Skeletal muscle cell (primary cell): ENCODE results near the gene RBP5.

ENCODE experiments used
- DNase-seq: peaks from one replicate; pipeline ENCODE4 v3.0.0-alpha.2; 2010; ENCODE audit warnings: low read depth
- H3K4me3 ChIP-seq: 2 replicates; pipeline ENCODE4 v1.5.1; 2011; ENCODE audit warnings: low read depth, mild to moderate bottlenecking, control low read depth, low read length, moderate library complexity

The RBP5 gene, protein sequence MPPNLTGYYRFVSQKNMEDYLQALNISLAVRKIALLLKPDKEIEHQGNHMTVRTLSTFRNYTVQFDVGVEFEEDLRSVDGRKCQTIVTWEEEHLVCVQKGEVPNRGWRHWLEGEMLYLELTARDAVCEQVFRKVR

DNA sequence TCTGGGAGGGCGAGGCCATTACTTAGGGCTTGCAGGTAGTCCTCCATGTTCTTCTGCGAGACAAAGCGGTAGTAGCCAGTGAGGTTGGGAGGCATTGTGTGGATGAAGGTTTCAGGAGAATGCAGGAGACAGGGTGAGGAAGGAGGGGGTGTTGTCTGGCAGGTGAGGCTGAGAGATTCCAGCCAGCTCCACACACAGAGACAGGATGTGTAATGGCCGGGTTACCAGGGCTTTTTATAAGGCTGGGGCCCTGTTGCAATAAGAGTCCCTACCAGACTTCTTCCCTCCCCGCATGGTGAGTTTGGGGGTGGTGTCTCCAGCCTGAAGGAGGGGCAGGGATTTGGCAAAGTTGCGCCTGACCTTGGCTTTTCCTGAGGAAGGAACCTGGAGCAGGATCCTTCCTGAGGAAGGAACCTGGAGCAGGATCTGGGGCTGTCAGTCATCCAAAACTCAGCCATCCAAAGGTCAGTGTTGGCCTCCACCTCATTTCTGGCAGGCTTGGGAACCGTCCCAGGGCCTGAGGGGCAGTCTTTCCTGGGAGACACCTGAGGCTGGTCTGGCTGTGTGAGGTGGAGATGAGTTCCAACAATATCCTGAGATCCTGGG lies at the start of gene RBP5:
Gene RBP5 (minus strand): TSS at position 209 of the 606 bp plus-strand sequence. CDS start 114 bp downstream, at position 95.
- H3K4me3 ChIP-seq = peak within 1 kb of the TSS; percentile 64
- no peak for DNase-seq

DNA sequence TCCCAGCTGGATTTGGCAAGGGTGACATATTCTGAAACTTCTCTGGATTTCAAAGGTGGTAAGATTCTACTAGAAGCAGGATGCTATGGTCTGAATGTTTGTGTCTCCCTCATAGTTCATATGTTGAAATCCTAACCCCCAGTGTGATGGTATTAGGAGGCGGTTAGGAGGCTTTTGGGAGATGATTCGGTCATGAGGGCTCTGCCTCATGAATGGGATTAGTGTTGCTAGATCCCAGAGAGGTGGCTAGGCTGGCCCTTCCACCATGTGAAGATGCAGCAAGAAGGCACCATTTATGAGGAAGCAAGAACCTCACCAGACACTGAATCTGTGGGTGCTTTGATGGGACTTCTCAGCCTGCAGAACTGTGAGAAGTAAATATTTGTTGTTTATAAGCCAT lies 49.8 kb upstream of the RBP5 start:
- DNase-seq = no peak
- H3K4me3 ChIP-seq = no peak overlapping the region

DNA sequence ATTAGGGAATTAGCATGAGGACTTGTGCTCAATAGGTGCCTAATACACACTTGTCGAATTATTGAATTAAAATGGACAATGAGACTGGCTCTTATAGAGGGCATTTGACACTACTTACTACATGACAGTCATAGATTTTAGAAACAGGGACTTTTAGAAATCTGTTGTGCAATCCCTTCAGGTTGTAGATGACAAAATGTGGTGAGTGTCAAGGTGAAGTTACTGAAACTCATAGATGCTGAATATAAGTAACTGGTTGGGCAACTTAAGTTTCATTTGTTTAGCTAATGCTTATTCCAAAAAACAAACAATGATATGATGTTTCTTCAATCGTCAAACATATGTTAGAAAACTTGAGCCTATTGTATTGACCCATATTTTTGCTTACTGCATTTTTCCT lies 47.9 kb upstream of the RBP5 start:
- DNase-seq = no peak
- no peak overlapping the region for H3K4me3 ChIP-seq

DNA sequence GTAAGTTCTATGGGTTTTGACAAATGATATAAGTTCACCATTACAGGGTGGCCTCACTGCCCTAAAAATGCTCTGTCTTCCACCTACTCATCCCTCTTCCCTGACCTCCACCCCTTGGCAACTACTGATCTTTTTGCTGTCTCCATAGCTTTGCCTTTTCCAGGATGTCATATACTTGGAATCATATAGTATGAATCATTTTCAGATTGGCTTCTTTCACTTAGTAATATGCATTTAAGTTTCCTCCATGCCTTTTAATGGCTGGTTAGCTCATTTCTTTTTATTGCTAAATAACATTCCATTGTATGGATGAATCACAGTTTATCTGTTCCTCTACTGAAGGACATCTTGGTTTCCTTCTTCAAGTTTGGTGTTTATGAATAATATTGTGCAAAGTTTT lies 46.8 kb upstream of the RBP5 start:
- DNase-seq = peak; percentile 39
- H3K4me3 ChIP-seq = no peak overlapping the region

DNA sequence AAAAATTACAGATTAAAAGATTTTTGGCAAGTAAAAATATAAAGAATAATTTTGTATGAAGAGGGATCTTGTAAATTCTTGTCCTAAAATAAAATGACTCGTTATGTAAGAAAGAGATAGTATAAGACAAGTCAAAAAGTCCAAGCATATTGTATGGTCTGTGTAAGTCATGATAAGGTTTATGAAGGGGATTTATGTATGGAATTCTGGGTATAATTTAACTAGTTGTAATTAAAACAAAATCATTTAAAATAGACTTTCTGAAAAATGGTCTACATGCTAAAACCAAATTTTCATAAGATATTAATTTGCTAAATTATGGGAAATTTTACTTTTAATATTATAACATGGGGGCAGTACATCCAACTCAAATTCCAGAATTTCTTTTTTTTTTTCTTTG lies 43.2 kb upstream of the RBP5 start:
- DNase-seq = no peak
- no peak overlapping the region for H3K4me3 ChIP-seq

DNA sequence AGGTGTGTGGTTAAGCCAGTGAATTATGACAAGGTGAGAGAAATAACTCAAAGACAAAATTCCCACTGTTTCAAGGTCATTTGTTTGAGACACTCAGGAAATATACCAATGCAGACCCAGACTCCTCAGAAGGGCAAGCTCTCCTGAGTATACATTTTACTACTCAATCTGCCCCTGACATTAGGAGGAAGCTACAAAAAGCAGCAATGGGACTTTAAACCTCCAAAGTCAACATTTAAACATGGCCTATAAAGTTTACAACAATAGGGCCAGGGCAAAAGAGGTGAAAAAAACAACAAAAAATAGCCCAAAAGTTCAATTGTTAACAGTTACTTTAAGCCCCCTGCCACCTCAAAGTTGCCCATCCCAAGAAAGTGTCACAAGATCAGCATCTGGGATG lies 41.3 kb upstream of the RBP5 start:
- no peak overlapping the region for H3K4me3 ChIP-seq
- DNase-seq = no peak

DNA sequence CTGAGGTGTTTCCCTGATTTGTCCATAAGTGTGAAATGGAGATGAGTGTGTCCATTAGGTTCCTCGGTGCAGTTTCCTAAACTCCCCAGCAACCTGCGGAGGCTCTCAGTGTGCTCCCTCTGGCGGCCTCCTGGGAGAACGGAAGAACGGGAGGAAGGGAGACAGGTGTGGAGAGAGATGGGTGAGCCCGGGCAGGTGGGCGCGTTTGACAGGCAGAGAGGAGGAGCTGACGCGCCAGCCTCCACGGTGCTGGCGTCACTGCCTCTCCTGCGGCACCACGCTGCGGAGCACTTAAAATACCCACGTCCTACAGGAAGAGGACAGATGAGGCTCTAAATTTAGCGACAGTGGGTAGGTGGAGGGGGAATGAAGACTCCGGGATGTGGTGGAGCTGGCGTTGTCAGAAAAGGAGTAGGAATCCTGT lies 34.0 kb upstream of the RBP5 start:
- H3K4me3 ChIP-seq = no peak overlapping the region
- no peak for DNase-seq

DNA sequence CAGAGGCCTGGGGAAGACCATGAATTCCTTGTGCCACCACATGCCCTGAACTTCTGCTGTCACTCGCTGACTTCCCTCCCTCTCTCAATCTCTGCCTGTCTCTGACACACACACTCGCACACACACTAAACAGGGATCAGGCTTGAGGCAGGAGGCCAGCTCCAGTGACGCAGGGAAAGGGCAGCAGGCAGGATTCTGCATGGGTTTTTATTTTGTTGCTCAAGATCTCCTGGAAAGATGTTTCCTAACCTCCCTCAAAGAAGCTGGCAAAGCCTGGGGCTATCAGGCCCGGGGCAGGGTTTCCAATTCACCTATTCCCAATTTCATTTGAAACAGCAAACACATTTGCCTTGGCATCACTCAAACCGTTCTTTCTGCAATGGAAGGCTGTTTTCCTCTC lies 33.1 kb upstream of the RBP5 start:
- H3K4me3 ChIP-seq = no peak overlapping the region
- DNase-seq = no peak

DNA sequence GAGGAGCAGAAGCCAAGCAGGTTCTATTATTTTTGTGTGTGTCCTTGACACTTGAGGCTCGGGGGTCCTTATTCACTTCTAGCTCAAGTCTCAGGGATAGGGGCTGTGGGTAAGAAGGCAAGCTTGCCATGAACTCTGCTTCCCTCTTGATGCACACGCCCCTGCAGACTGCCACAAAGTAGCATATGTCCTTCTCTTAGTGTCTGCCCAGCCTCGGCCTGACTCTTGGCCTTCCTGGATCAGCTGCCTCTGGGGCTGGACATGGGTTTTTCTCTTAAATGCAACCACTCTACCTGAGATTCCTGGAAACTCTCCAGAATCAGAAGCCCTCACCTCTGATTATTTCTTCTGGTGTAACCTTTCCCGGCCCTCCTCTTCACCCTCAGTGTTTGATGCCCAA lies 32.6 kb upstream of the RBP5 start:
- no peak for DNase-seq
- no peak overlapping the region for H3K4me3 ChIP-seq

DNA sequence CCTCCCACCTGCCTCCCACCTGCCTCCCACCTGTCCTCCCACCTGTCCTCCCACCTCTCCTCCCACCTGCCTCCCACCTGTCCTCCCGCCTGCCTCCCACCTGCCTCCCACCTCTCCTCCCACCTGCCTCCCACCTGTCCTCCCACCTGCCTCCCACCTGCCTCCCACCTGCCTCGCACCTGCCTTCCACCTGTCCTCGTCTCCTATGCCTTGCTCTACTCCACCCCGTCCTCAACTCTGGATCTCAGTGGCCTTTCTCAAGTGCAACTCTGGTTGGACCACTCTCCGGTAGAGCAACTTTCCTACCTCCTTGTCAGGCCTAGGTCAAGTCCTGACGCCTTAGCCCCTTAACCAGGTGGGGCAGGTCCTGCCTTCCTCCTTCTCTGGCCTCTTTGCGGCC lies 31.5 kb upstream of the RBP5 start:
- no peak overlapping the region for H3K4me3 ChIP-seq
- DNase-seq = no peak

DNA sequence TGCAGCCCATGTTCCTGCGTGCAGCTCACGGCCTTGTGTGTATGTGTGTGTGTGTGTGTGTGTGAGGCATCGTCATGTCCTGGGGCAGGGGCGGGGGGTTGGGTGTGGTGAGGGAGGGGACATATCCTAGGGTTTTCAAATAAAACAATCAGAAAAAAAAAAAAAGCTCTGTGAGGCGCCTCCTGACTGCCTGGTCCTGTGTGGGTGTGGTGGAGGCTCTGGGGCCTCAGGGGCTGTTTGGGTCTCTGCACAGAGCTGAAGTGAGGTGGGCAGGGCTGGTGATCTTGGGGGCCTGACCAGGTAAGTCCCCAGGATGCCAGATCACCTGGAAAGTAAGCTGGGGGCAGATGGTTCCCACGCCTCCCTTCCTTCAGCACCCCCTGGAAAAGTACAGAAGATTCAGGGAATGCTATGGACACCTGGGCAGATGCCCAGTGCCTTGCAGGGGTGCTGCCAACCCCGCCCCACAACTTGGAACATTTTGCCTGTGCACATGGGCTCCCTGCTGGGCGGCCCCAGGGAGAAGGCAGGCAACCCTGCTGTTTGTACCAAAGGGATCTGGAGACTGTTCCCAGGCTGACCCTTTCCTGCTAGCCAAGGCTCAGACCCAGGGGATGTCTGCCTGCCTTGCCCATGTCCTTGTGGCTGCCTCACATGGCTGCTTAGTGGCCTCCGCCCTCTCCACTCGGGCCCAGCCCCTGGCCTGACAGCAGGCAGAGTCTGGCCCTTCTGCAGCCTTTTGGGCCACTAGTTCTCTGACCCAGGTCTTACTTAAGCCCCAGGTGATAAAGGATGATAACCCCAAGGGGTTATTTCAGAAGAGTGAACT lies 30.3 kb upstream of the RBP5 start:
- no peak overlapping the region for H3K4me3 ChIP-seq
- no peak for DNase-seq

DNA sequence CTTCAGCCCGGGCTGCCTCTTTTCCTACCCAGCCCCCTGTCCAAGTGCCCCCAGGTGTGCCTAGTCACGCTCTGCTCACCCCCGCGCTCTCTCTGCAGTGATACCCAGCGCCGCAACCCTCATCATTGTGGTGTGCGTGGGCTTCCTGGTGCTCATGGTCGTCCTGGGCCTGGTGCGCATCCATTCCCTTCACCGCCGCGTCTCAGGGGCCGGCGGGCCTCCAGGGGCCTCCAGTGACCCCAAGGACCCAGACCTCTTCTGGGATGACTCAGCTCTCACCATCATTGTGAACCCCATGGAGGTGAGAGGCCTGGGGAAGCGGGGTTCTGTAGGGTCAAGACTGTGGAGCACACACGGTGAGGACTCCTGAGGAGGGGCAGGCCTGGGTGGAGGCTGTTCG lies 28.7 kb upstream of the RBP5 start:
- no peak overlapping the region for H3K4me3 ChIP-seq

DNA sequence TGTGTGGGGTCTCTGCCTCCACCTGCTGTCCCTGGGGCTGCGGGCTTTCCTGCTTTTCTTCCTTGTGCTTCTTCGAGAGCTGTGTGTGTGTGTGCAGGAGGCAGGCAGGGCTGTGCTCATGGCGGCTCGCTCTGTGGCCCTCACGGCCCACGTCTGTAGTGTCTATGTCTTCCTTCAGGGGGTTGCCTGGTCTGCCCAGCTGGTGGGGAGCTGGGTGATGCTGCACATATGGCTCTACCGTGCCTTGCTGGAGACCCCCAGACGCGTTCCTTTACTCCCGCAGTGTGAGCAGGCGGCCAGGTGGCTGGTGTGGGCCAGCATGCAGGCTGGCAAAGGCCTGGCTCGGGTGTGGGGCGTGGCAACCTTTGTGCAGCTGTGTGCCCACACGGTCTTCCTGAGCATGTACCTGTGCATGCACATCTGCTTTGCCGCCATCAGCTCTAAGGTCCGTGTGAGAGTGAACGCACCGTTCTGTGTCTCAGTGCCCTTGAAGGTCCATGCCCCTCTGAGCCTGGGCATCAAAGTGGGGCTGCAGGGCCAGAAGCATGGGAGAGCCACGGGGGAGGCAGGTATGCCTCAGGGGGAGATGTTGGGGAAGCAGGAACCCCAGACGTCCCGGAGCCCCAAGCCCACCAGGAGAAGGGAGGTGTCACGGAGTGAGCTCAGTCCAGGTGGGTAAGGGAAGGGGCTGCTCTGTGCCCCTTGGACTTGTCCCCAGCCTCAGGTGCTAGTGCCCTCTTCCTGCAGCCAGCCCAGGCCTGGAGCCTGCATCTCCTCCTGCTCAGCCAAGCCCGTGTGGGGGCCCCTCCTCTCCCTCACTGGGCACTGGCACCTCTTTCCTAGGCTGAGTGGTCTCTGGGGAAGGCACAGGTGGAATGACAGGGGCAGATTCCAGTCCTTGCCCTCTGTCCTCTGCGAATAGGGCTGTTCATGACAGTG lies 27.8 kb upstream of the RBP5 start:
- no peak for DNase-seq
- H3K4me3 ChIP-seq = no peak overlapping the region

More for the DNA sequence above, 28.7 kb upstream of the RBP5 start:
- DNase-seq = no peak

DNA sequence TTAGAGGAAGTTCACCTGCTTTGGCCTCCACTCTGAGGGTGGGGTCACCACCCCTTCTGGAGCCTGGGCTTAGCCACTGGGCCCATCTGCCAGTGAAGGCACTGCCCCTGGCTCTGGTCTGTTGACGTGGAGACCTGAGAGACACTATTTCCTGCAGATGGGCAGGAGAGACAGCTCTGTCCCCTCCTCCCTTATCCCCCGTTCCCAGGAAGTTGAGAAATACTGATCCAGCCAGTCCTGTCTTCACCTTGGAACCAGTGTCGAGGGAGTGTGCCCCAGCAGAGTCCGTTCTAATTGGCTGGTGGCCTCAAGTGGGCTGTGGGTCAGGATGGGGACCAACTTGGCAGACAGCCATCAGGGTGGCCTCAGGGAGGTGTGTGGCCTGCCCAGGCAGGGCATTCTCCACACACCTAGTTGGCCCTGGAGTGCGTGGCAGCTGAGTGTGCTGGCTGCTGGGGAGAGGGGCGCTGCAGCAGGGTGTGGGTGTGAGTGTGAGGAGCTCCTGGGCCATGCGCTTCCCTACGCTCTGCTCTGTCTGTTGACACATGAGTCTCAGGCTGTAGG lies 26.9 kb upstream of the RBP5 start:
- no peak overlapping the region for H3K4me3 ChIP-seq
- no peak for DNase-seq

DNA sequence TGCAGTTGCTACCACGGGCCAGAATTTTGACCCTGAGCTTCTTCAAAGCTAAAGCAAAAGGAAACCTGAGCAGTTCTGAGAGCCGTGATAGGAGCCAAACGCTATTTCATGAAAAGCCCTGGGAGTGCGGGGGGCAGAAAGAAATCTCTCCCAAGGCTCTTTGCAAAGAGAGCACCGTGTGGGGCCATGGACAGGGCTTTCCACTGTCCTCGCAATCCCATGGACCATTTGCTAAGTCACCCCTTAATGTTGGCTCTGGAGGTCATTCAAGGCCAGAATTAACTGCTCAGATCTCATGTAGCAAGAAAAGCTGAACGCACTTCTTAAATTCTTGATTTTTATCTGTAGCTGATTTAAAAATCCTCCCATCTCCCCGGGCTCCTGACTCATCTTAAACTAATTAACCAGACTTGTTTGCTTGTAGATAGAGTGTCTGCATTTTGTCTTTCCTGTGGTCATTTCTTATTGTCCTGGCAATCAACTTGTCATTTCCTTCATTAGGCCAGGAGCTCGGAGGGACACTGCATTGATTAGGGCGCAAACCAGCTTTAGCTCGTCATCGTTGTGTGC lies 26.3 kb upstream of the RBP5 start:
- no peak overlapping the region for H3K4me3 ChIP-seq
- no peak for DNase-seq

DNA sequence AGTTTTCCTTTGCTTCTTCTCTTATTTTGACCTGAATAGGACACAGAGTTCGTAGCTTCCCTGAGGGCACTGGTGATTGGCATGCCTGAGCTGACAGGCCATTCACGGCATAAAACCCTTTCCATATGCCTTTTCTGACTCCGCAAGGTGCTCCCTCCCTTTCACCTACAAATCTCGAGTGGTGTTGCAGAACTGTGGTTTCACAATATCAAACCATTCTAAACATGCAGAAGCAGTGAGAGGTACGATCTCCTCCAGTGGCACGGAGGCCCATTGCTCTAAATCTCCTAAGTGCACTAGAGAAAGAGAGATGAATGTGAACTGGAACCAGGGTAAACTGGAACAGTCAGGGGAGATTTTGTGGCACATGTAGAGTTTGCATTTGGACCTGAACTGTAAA lies 25.4 kb upstream of the RBP5 start:
- DNase-seq = no peak

DNA sequence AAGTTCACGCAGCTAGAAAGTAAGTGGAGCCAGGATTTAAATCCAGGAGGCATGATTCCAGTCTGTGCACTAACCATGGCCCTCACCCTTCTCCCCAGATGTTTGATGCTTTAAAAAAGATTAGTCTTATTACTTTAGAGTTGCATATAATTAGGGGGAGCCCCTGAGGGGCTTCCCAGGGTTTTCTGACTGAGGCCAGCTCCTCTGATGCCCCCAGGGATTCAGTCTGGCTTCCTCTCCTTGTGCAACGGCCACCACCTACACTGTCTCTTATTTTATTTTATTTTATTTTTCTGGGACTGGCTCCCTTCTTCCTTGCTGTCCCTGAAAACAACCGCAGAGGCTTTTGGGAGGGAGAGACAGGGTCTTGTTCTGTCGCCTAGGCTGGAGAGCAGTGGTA lies 24.1 kb upstream of the RBP5 start:
- no peak overlapping the region for H3K4me3 ChIP-seq
- no peak for DNase-seq

More for the DNA sequence above, 25.4 kb upstream of the RBP5 start:
- no peak overlapping the region for H3K4me3 ChIP-seq

DNA sequence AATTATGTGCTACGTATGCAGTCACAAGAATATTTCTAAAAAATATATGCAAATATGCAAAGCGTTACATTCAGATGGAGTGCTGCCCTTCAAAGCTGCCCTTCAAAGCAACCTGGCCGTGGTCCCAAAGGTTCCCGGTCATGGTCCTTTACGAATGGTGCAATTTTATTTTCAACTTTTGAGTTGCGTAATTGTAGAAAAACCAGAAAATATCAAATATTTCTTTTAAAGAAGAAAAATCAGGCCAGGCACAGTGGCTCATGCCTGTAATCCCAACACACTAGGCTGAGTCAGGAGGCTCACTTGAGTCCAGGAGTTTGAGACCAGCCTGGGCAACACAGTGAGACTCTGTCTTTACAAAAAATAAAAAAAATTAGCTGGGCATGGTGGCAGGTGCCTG lies 22.8 kb upstream of the RBP5 start:
- no peak overlapping the region for H3K4me3 ChIP-seq
- no peak for DNase-seq

DNA sequence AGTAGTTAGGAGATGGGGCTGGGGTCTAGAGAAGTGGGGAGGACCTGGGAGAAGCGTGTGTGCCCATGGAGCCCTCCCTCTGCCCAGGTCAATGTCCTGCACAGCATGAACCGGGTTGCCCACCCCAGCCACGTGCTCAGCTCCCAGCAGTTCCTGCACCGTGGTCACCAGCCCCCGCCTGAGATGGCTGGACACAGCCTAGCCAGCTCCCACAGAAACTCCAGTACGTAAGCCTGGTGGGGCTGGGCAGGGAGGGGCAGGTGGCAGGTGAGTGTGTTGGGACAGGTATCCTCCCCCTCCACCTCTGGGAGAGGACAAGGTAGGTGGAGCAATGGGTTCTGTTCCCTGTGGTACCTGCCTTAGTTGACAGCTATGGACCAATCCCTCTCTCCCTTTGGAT lies 22.2 kb upstream of the RBP5 start:
- H3K4me3 ChIP-seq = no peak overlapping the region
- DNase-seq = no peak
